OCI-LY1 (cell line): ENCODE data around the gene ZBTB5.
A peak's percentile ranks its signal among the peaks of the same experiment; 100 is the strongest.
"Not testable (repeated sequence)": the region's sequence is repeated elsewhere in the genome, so short reads cannot be mapped to it uniquely, and the experiment has no call there.

Experiments used
- H2AFZ ChIP-seq: fragments of 200-600 bp; sonication (generic), shearing (Covaris generic); 2 replicates; pipeline ENCODE4 v1.6.0; 2014; ENCODE audit warnings: antibody characterized with exemption, mild to moderate bottlenecking, low read length
- H3F3A ChIP-seq: fragments of 200-600 bp; sonication (generic), shearing (Covaris generic); 2 replicates; pipeline ENCODE4 v1.6.0; 2014; ENCODE audit warnings: mild to moderate bottlenecking, antibody characterized with exemption, low read length, moderate library complexity; ENCODE audit not compliant: insufficient read depth
- H3K27ac ChIP-seq: fragments of 200-600 bp; sonication (generic); 2 replicates; pipeline ENCODE4 v1.5.1; 2014; ENCODE audit warnings: low read length, mixed run types, mild to moderate bottlenecking, low read depth; ENCODE audit not compliant: poor library complexity, severe bottlenecking
- H3K27me3 ChIP-seq: fragments of 200-600 bp; sonication (generic); 2 replicates; pipeline ENCODE4 v1.6.0; 2014; ENCODE audit warnings: antibody characterized with exemption, mild to moderate bottlenecking, low read length, moderate library complexity; ENCODE audit not compliant: insufficient read depth
- H3K36me3 ChIP-seq: fragments of 200-600 bp; sonication (generic); 2 replicates; pipeline ENCODE4 v1.6.1; 2014; ENCODE audit warnings: mild to moderate bottlenecking, antibody characterized with exemption, low read length, moderate library complexity, mixed read lengths; ENCODE audit not compliant: insufficient read depth
- H3K4me1 ChIP-seq: fragments of 200-600 bp; sonication (generic); 2 replicates; pipeline ENCODE4 v1.5.1; 2014; ENCODE audit warnings: mild to moderate bottlenecking, low read length, moderate library complexity; ENCODE audit not compliant: insufficient read depth, severe bottlenecking
- H3K4me2 ChIP-seq: fragments of 200-600 bp; sonication (generic), shearing (Covaris generic); 2 replicates; pipeline ENCODE4 v1.6.1; 2014; ENCODE audit warnings: low read length
- H3K4me3 ChIP-seq: fragments of 200-600 bp; sonication (generic); 2 replicates; pipeline ENCODE4 v1.5.1; 2014; ENCODE audit warnings: low read length, low read depth, mild to moderate bottlenecking, mixed read lengths; ENCODE audit not compliant: poor library complexity, severe bottlenecking
- H3K79me2 ChIP-seq: fragments of 200-600 bp; shearing (Covaris generic); 2 replicates; pipeline ENCODE4 v1.6.1; 2016; ENCODE audit warnings: mixed run types, low read length, mixed read lengths; ENCODE audit not compliant: insufficient read depth
- H3K9ac ChIP-seq: fragments of 200-600 bp; sonication (generic), shearing (Covaris generic); 2 replicates; pipeline ENCODE4 v1.6.1; 2014; ENCODE audit warnings: mild to moderate bottlenecking, low read length, mixed read lengths
- H3K9me2 ChIP-seq: fragments of 200-600 bp; sonication (generic), shearing (Covaris generic); 2 replicates; pipeline ENCODE4 v1.6.1; 2014; ENCODE audit warnings: low read depth, mild to moderate bottlenecking, low read length, mixed read lengths
- H3K9me3 ChIP-seq: fragments of 200-600 bp; shearing (Covaris generic); 2 replicates; pipeline ENCODE4 v1.6.1; 2014; ENCODE audit warnings: low read length, mixed read lengths
- H4K20me1 ChIP-seq: fragments of 200-600 bp; sonication (generic), shearing (Covaris generic); 2 replicates; pipeline ENCODE4 v1.6.0; 2016; ENCODE audit warnings: mild to moderate bottlenecking, low read length; ENCODE audit not compliant: insufficient read depth
- CTCF ChIP-seq: fragments of 200-600 bp; sonication (generic), shearing (Covaris generic); IDR thresholded peaks from 2 replicates; pipeline ENCODE4 v1.5.1; 2017; ENCODE audit warnings: mild to moderate bottlenecking, antibody characterized with exemption, low read length, moderate library complexity, mixed read lengths
- EZH2 ChIP-seq: fragments of 200-600 bp; sonication (generic), shearing (Covaris generic); IDR thresholded peaks from 2 replicates; pipeline ENCODE4 v1.8.0; 2017; ENCODE audit warnings: borderline replicate concordance, mixed run types, mild to moderate bottlenecking, antibody characterized with exemption, low read length, moderate library complexity, mixed read lengths

The ZBTB5 gene

GRCh38 chr9:37511016-37512010 is 46.1 kb upstream of the ZBTB5 start:
- Histone ChIP-seq H3K9me2 (no peaks in the 10 kb centered on the region), H2AFZ (no peak overlapping the region), H3K36me3 (peaks cover 44% of the 10 kb centered on the region; the same call in 1 of the 2 replicates), H4K20me1 (no peaks in the 10 kb centered on the region), H3F3A (no peaks in the 10 kb centered on the region), H3K79me2 (no peaks in the 10 kb centered on the region), H3K4me1 (peaks cover 39% of the 10 kb centered on the region), H3K4me2 (peak overlapping the region; percentile 52; the same call in 1 of the 2 replicates), H3K27me3 (no peaks in the 10 kb centered on the region), H3K9me3 (no peaks in the 10 kb centered on the region), H3K9ac (peak overlapping the region; percentile 8; the same call in 1 of the 2 replicates), H3K27ac (peak overlapping the region; percentile 76), H3K4me3 (no peak overlapping the region)
- TF ChIP-seq EZH2: no peak
- TF ChIP-seq CTCF: peak; percentile 44; the same call in 1 of the 2 replicates

GRCh38 chr9:37510053-37510452 is 44.8 kb upstream of the ZBTB5 start:
- not testable (repeated sequence) for H3K79me2 ChIP-seq, H3K4me3 ChIP-seq, H4K20me1 ChIP-seq, H3F3A ChIP-seq, H3K27ac ChIP-seq, H2AFZ ChIP-seq, H3K9ac ChIP-seq, H3K9me2 ChIP-seq, H3K27me3 ChIP-seq, H3K9me3 ChIP-seq, H3K4me2 ChIP-seq
- Histone ChIP-seq H3K4me1 (peaks cover 28% of the 10 kb centered on the region), H3K36me3 (peaks cover 54% of the 10 kb centered on the region)

- Histone ChIP-seq H2AFZ (no peak overlapping the region), H3K4me3 (no peak overlapping the region), H3K9me2 (no peaks in the 10 kb centered on the region), H3K9me3 (no peaks in the 10 kb centered on the region), H3K79me2 (no peaks in the 10 kb centered on the region), H4K20me1 (no peaks in the 10 kb centered on the region), H3K27me3 (no peaks in the 10 kb centered on the region), H3K36me3 (peaks cover 59% of the 10 kb centered on the region), H3K4me2 (no peak overlapping the region), H3K4me1 (peaks cover 25% of the 10 kb centered on the region), H3K27ac (peak overlapping the region; percentile 29), H3F3A (no peaks in the 10 kb centered on the region), H3K9ac (no peak overlapping the region)
- no peak for TF ChIP-seq EZH2
- TF ChIP-seq CTCF: no peak
Observed at GRCh38 chr9:37509536-37509935, 44.3 kb upstream of the ZBTB5 start.
